A673 (cell line): ENCODE data around the gene CSRP3. TPM values are rescaled to one million over a fixed set of nuclear protein-coding genes. Genes with fewer than 3 reads are reported as not detected.
"Not testable (repeated sequence)": the region's sequence is repeated elsewhere in the genome, so short reads cannot be mapped to it uniquely, and the experiment has no call there.

Source experiments
- BruUV-seq: library from RNA; stranded (reverse); fragments of 400-500 nt; replicated peaks from 2 replicates; lab custom pipeline; 2021; lab: Mats Ljungman, UMichigan
- CTCF ChIA-PET: fragments of 300-600 bp; sonication (Branson Sonifier 250); formaldehyde crosslinking; loops from one replicate; lab custom pipeline; 2022; ENCODE audit warnings: antibody characterized with exemption; lab: Charles Lee
- POLR2A ChIA-PET: fragments of 300-600 bp; sonication (Branson Sonifier 250); formaldehyde crosslinking; loops from one replicate; lab custom pipeline; 2022; ENCODE audit warnings: antibody characterized with exemption; ENCODE audit not compliant: low non-redundant PET; lab: Charles Lee
- DNase-seq: peaks from one replicate; pipeline ENCODE4 v3.0.0-alpha.2; 2015; ENCODE audit warnings: low spot score
- H3K27ac ChIP-seq: fragments of 200-600 bp; sonication (generic); 2 replicates; pipeline ENCODE4 v1.5.1; 2016; ENCODE audit warnings: mixed run types, low read depth, mild to moderate bottlenecking, mixed read lengths, antibody characterized with exemption, low read length; ENCODE audit not compliant: poor library complexity, severe bottlenecking
- H3K27me3 ChIP-seq: fragments of 200-600 bp; sonication (generic); replicated peaks from 2 replicates; pipeline ENCODE4 v1.6.1; 2017; ENCODE audit warnings: mixed run types, low read depth, mild to moderate bottlenecking, mixed read lengths, antibody characterized with exemption, low read length; ENCODE audit not compliant: insufficient read depth, poor library complexity
- H3K36me3 ChIP-seq: fragments of 200-600 bp; sonication (generic); 2 replicates; pipeline ENCODE4 v1.6.1; 2016; ENCODE audit warnings: mixed run types, mild to moderate bottlenecking, mixed read lengths, antibody characterized with exemption, low read length; ENCODE audit not compliant: insufficient read depth, poor library complexity, severe bottlenecking
- H3K4me1 ChIP-seq: fragments of 200-600 bp; sonication (generic); 2 replicates; pipeline ENCODE4 v1.6.1; 2017; ENCODE audit warnings: mixed run types, mild to moderate bottlenecking, mixed read lengths, antibody characterized with exemption, low read length; ENCODE audit not compliant: insufficient read depth, poor library complexity, severe bottlenecking
- H3K4me3 ChIP-seq: fragments of 200-600 bp; sonication (generic); 2 replicates; pipeline ENCODE4 v1.5.1; 2016; ENCODE audit warnings: low read depth, mixed run types, mild to moderate bottlenecking, mixed read lengths, low read length; ENCODE audit not compliant: poor library complexity, severe bottlenecking
- H3K9me3 ChIP-seq: fragments of 200-600 bp; sonication (generic); 2 replicates; pipeline ENCODE4 v1.6.1; 2016; ENCODE audit warnings: mixed run types, low read depth, mild to moderate bottlenecking, mixed read lengths, antibody characterized with exemption, low read length; ENCODE audit not compliant: poor library complexity, severe bottlenecking
- EZH2 ChIP-seq: fragments of 200-600 bp; sonication (generic); IDR thresholded peaks from 2 replicates; pipeline ENCODE4 v1.6.1; 2017; ENCODE audit warnings: borderline replicate concordance, low read depth, mild to moderate bottlenecking, mixed read lengths, antibody characterized with exemption, low read length; ENCODE audit not compliant: poor library complexity, severe bottlenecking
- intact Hi-C: fragments of 100-400 bp; cut with micrococcal nuclease; formaldehyde crosslinking; loops from one replicate; pipeline ENCODE4 v1.10.0; 2022; ENCODE audit not compliant: unreplicated experiment
- total RNA-seq: library from RNA; stranded (reverse); gene quantifications from 2 replicates; pipeline ENCODE4 v1.2.3, GENCODE V29; 2021
- TF ChIP-seq, protein P1 (sequence below): fragments of 300-800, 200-600 bp; sonication (generic); conservative IDR thresholded peaks from 2 replicates; pipeline ENCODE4 v1.5.1; 2017; ENCODE audit warnings: low read depth, mild to moderate bottlenecking, antibody characterized with exemption, low read length, moderate library complexity, mixed read lengths

Gene CSRP3
- total RNA-seq, 1 experiment from 2014 or later = not detected

DNA sequence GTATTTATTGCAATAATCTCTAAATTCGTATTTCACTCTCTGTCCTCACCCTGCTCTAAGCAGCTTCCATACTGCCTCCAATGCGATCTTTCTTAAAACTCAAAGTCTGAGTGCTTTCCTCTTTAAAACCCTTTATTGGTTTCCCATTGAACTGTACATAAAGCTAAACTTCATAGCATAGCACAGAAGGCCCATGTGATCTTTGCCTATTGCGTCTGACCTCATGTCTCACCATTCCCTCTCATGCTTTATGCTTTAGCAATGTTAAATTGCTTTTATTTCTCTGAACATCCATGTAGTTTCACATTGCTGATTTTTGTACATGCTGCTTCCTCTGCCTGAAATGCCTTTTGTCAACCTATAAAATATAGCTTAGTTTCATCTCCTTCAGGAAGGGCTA lies 56.5 kb downstream of the CSRP3 start:
- H3K4me3 ChIP-seq = no peak overlapping the region
- CTCF ChIA-PET = no interaction called here

DNA sequence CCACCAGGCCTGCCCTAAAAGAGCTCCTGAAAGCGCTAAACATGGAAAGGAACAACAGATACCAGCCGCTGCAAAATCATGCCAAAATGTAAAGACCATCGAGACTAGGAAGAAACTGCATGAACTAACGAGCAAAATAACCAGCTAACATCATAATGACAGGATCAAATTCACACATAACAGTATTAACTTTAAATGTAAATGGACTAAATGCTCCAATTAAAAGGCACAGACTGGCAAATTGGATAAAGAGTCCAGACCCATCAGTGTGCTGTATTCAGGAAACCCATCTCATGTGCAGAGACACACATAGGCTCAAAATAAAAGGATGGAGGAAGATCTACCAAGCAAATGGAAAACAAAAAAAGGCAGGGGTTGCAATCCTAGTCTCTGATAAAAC lies 64.9 kb downstream of the CSRP3 start:
- BruUV-seq, H3K4me1 ChIP-seq, POLR2A ChIA-PET, DNase-seq, H3K9me3 ChIP-seq, H3K27ac ChIP-seq, intact Hi-C loops, H3K27me3 ChIP-seq, H3K36me3 ChIP-seq, CTCF ChIA-PET, H3K4me3 ChIP-seq: not testable (repeated sequence)

More for the DNA sequence above, 56.5 kb downstream of the CSRP3 start:
- no peak overlapping the region for H3K27ac ChIP-seq
- intact Hi-C loops = no loop called here
- H3K27me3 ChIP-seq = no peaks in the 10 kb centered on the region
- TF ChIP-seq EZH2 = no peak
- TF ChIP-seq, protein P1, sequence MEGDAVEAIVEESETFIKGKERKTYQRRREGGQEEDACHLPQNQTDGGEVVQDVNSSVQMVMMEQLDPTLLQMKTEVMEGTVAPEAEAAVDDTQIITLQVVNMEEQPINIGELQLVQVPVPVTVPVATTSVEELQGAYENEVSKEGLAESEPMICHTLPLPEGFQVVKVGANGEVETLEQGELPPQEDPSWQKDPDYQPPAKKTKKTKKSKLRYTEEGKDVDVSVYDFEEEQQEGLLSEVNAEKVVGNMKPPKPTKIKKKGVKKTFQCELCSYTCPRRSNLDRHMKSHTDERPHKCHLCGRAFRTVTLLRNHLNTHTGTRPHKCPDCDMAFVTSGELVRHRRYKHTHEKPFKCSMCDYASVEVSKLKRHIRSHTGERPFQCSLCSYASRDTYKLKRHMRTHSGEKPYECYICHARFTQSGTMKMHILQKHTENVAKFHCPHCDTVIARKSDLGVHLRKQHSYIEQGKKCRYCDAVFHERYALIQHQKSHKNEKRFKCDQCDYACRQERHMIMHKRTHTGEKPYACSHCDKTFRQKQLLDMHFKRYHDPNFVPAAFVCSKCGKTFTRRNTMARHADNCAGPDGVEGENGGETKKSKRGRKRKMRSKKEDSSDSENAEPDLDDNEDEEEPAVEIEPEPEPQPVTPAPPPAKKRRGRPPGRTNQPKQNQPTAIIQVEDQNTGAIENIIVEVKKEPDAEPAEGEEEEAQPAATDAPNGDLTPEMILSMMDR = no peak
- BruUV-seq = no TSS peak
- no peaks in the 10 kb centered on the region for H3K4me1 ChIP-seq
- POLR2A ChIA-PET = no interaction called here
- H3K36me3 ChIP-seq = no peaks in the 10 kb centered on the region
- no peak for DNase-seq
- no peaks in the 10 kb centered on the region for H3K9me3 ChIP-seq

DNA sequence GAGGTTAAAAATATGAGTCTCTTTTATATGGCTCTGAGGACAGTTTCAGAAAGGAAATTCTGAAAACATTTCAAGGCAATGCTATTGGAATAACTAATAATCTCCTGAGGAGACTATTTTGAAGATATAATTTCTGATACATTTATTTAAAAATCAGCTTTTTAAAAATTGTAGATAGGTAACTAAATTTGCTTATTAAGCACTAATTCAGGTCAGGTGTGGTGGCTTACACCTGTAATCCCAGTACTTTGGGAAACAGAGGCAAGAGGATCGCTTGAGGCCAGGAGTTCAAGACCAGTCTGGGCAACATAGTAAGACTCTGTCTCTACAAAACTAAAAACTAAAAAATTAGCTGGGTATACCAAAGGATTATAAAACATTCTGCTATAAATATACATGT lies 67.8 kb downstream of the CSRP3 start:
- no peak for DNase-seq
- Histone ChIP-seq H3K4me3 (no peak overlapping the region), H3K9me3 (peaks cover 3% of the 10 kb centered on the region), H3K4me1 (no peaks in the 10 kb centered on the region), H3K27me3 (no peaks in the 10 kb centered on the region), H3K36me3 (no peaks in the 10 kb centered on the region), H3K27ac (no peak overlapping the region)
- ChIA-PET CTCF (no interaction called here), POLR2A (no interaction called here)
- BruUV-seq = no TSS peak
- TF ChIP-seq, protein P1 = no peak
- no peak for TF ChIP-seq EZH2
- intact Hi-C loops = no loop called here

Other genes starting within 250 kb of the CSRP3 start
- gene MRGPRX2, start 141.3 kb downstream of the CSRP3 start, total RNA-seq = not detected in 2 replicates
- gene ZDHHC13, start 84.8 kb downstream of the CSRP3 start, total RNA-seq = 9.8 and 10.3 TPM in 2 replicates
- gene E2F8, start 39.0 kb upstream of the CSRP3 start, total RNA-seq = 14.6 and 19.5 TPM in 2 replicates